GM19397 (cell line): Measurements from ENCODE around the gene ERBB4.

Experiments used
- ATAC-seq: cut with Tn5 transposase; IDR thresholded peaks from one replicate; pipeline ENCODE4 v1.9.1; 2021; ENCODE audit warnings: mild to moderate bottlenecking, moderate library complexity; ENCODE audit not compliant: unreplicated experiment

The ERBB4 gene

GRCh38 chr2:211373203-211373602 is 1165.4 kb downstream of the ERBB4 start:
- ATAC-seq = no peak

GRCh38 chr2:211371465-211371864 is 1167.1 kb downstream of the ERBB4 start:
- ATAC-seq = no peak

- ATAC-seq = no peak
These were observed 1170.1 kb downstream of the ERBB4 start for GRCh38 chr2:211368467-211368866.

- ATAC-seq = peak; percentile 69
These were observed 1170.9 kb downstream of the ERBB4 start for GRCh38 chr2:211367711-211368110.

GRCh38 chr2:211367293-211367692 is 1171.3 kb downstream of the ERBB4 start:
- no peak for ATAC-seq

DNA sequence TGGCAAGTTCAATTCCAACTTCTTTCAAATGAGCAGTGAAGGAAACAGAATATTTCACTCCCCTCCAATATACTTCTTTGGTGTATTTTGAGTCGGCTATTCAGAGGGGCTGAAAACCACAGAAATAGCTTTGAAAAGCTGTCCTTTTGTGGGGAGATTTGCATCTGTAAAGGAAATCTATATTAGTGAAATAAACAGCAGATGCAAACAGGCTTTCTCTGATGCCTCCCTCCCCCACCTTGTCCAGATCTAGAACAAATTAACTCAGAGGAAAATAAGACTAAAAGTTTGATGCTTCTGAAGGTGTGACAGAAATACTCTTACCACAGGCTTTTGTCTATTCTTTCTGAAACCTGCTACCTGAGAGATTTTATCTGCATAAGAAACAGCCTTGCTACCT is 1173.7 kb downstream of the ERBB4 start:
- no peak for ATAC-seq

- ATAC-seq = no peak
These were observed 1177.2 kb downstream of the ERBB4 start for GRCh38 chr2:211361383-211361782.

DNA sequence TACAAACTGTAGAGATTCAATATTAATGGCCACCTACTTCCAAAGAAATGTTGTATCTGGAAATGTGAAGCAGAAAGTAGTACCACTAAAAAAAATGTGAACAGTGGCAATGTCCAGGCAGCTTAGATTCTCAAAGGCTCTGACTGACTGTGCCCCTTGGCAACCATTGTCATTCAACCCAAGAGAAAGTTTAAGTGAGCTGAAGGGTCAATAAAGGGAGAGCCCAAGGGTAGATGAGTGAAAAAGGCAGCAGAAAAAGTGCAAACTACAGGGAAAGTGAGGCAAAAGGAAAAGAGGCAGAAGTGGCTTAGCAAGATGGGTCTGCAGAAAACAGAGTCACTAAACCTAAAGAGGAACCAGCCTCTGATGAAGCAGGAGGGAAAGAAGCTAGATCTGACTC is 1179.3 kb downstream of the ERBB4 start:
- no peak for ATAC-seq

GRCh38 chr2:211358504-211358903 is 1180.1 kb downstream of the ERBB4 start:
- no peak for ATAC-seq

DNA sequence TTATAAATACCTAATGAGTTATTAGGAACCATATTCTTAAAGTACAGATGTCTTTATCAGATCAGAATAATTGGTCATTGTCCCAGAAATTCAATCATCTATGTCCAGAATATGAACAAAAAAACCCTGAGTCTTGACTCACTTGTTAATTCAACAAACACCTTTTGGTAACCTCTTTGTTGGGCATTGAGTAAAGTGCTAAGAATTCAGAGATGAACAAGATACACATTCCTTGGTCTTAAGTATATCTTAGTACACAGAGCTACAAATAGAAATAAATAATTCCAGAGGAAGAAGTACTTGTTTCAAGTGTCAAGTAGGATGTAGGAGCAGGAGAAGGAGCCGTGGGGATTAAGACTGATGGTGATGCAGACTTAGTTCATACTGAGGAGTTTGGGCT is 1184.1 kb downstream of the ERBB4 start:
- ATAC-seq = no peak

DNA sequence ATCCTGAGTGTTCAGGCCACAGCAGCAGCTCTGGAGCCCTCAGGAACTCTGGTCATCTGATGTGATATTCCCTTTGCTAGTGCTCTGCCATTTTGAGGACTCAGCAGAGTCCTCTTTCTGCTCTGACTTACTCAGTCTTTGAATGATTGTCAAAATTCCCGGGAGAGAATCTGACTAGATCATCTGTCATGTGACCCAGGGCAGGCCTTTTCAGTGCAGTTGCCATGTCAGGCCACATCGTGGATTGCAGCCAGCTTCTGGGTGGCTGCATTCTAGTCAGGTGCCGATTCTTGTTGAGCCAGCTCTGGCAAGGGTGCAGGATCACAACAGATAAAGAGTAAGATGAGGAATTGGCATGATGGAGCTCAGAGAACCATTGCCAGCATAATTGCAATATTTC is 1186.6 kb downstream of the ERBB4 start:
- ATAC-seq = no peak

DNA sequence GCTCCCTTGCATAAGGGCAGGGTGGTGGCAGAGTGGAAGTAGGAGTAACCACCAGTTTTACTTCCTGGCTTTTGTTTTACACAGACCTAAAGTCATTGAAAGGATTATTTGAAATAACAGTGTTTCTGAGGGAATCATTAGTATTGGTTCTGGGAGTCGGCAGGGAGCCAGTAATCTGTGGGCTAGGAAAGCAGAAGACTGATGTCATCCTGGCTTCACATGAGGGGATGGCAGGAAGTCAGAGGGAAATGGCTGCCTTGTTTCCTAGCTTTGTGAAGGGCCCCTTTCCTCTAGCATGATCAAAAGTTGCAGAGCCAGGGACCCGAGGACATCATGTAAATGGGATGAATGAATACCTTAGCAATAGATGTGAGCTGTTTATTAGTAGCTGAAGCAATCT is 1189.6 kb downstream of the ERBB4 start:
- no peak for ATAC-seq

DNA sequence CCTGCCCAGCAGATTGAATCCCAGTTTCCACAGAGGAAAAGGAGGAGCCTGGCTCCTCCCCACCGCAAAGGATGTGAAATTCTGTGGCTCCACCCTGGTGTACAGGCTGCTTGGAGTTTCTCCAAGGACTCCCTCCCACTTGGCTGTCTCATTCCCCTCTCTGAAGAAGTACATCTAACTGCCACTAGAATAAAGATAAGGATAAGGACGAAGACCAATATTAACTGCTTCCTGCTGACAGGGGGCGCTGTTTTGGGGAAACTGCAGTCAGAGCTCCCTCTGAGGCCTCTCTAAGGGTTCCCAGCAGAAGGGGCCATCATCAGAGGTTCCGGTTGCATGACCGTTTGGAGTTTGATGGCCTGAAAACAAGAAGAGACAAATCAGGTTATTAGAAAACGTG is 1191.3 kb downstream of the ERBB4 start:
- no peak for ATAC-seq

GRCh38 chr2:211344289-211344688 is 1194.3 kb downstream of the ERBB4 start:
- ATAC-seq = no peak

- ATAC-seq = no peak
These were observed 1205.2 kb downstream of the ERBB4 start for GRCh38 chr2:211333377-211333776.

DNA sequence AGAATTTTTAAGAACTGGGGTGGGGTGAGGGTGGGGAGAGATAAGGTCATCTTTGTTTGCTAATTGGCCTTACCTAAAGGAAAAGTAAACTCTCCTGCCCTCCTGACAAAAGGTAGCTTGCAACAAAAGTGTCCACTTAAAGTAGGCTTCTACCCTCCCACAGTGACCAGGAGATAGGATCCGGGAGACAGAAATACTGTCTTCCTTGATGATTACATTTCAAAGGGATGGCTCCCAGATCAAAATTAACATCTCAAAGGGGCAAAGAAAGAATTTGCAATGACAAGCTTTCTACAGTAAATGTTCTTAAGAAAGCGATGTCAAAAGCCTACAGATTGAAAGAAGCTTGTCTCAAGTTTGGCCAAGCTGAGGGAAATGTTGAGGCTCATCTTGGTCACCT is 1206.9 kb downstream of the ERBB4 start:
- no peak for ATAC-seq

GRCh38 chr2:211329882-211330281 is 1208.7 kb downstream of the ERBB4 start:
- no peak for ATAC-seq

DNA sequence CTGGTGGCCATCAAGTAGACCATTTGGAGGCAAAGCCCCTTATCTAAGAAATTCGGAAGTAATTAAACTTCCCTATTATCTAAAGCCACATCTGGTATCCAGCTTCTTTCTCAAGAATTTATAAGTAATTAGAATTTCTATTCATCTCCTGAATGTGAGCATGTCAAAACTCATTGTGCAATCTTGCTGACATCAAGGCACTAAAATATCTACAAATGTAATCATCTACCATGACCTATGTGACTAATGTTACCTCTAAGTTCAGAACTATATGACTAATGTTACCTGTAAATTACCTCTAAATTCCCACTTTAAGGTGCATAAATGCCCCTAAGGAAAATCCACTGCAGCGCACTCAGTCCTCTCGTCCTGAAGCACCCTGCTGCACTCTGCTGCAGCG is 1209.2 kb downstream of the ERBB4 start:
- ATAC-seq = no peak

DNA sequence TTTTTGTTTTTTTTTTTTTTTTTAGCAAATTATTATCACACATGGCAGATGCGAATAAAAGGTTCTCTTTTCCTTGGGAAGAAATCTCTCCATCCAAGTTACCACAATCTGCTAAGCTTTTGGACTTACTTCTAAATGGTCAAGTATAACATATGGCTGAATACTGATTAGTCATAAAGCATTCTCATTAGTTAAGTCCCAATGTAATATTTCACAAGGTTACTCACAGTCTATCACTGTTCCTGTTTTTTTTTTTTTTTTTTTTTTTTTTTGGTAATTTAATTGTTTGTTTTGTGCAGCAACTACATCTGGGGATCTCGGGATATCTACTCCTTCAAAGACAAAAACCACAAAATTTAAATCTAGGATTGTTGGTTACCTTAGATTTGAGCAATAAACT is 1210.5 kb downstream of the ERBB4 start:
- no peak for ATAC-seq
